HepG2 (cell line): ENCODE results near the gene GALNT10.

Experiments
- KDM1A ChIP-seq: IDR thresholded peaks from 2 replicates; pipeline ENCODE4 v1.6.1; 2016; ENCODE audit warnings: missing compliant biosample characterization
- PHF21A ChIP-seq: sonication (generic); formaldehyde crosslinking; IDR thresholded peaks from 2 replicates; pipeline ENCODE4 v1.5.0; 2020; ENCODE audit warnings: mild to moderate bottlenecking, missing genetic modification reagents
- RARG ChIP-seq: sonication (generic); formaldehyde crosslinking; IDR thresholded peaks from 2 replicates; pipeline ENCODE4 v1.4.0; 2020; ENCODE audit warnings: low read depth, mild to moderate bottlenecking, missing genetic modification reagents
- TF ChIP-seq, protein P1 (sequence below): sonication (generic); formaldehyde crosslinking; IDR thresholded peaks from 2 replicates; pipeline ENCODE4 v1.4.0; 2020; ENCODE audit warnings: mild to moderate bottlenecking, missing genetic modification reagents
- TF ChIP-seq, protein P2 (sequence below): sonication (generic); formaldehyde crosslinking; IDR thresholded peaks from 2 replicates; pipeline ENCODE4 v1.8.0; 2022; ENCODE audit warnings: mild to moderate bottlenecking, missing genetic modification reagents

DNA sequence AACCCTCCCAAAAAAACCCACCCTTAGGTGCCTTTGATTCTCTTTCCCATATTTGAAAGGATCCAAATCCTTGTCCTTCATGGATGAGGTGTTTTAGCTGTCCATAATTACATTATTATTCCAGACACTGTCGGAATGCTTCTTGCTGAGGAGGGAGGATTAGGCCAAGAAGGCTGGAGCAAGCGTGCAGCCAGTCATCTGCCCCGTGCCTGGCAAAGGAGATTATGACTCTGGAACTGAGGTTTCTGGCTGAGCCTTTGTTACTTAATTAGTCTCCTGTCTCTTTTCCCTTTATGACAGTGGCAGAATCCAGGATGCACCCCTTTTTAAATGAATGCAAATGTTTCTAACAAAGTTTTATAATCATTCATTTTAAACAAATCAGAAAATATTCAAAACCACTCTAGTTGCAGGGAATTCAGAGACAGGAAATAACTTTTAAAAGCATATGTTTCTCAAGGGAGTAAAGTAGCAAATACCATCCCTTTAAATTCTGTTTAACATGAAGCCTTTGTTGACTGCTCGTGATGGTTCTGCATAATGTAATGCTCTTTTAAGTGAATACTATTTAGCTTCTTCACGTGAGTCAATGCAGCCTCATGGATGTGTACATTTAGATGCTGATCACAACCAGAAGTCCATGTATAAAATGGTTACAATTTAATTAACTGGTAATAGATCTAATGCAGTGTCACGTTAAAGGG lies 69.8 kb downstream of the GALNT10 start:
- TF ChIP-seq, protein P1, sequence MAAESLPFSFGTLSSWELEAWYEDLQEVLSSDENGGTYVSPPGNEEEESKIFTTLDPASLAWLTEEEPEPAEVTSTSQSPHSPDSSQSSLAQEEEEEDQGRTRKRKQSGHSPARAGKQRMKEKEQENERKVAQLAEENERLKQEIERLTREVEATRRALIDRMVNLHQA: no peak
- TF ChIP-seq, protein P2, sequence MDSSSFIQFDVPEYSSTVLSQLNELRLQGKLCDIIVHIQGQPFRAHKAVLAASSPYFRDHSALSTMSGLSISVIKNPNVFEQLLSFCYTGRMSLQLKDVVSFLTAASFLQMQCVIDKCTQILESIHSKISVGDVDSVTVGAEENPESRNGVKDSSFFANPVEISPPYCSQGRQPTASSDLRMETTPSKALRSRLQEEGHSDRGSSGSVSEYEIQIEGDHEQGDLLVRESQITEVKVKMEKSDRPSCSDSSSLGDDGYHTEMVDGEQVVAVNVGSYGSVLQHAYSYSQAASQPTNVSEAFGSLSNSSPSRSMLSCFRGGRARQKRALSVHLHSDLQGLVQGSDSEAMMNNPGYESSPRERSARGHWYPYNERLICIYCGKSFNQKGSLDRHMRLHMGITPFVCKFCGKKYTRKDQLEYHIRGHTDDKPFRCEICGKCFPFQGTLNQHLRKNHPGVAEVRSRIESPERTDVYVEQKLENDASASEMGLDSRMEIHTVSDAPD (CRISPR knock-in tag): no peak
- TF ChIP-seq RARG (CRISPR knock-in tag): no peak
- no peak for TF ChIP-seq PHF21A (CRISPR knock-in tag)
- TF ChIP-seq KDM1A (CRISPR knock-in tag): no peak
